Measurements from ENCODE around the gene HOXA1. TPM values are rescaled to one million over a fixed set of nuclear protein-coding genes. Genes with fewer than 3 reads are reported as not detected.
A peak's percentile ranks its signal among the peaks of the same experiment; 100 is the strongest.

The HOXA1 gene
- total RNA-seq, 1 donor from 2014 or later: 0.16 TPM

- Mint-ChIP-seq H3K9me3 (no peaks in the 10 kb centered on the region), H3K27me3 (ENCODE audit: low read depth) (peaks cover 42% of the 10 kb centered on the region), H3K27ac (no peak overlapping the region), H3K4me1 (ENCODE audit: low read depth) (peaks cover 12% of the 10 kb centered on the region), H3K36me3 (ENCODE audit: low read depth) (no peaks in the 10 kb centered on the region), H3K4me3 (ENCODE audit: low read depth) (no peak overlapping the region)
- intact Hi-C loops (cut with micrococcal nuclease): no loop called here
- no peak for DNase-seq (ENCODE audit: low spot score)
Observed at GRCh38 chr7:27138985-27139333, 43.2 kb upstream of the HOXA1 start.

GRCh38 chr7:27138472-27138871 lies 42.7 kb upstream of the HOXA1 start:
- DNase-seq (ENCODE audit: low spot score): no peak
- no peaks in the 10 kb centered on the region for H3K9me3 Mint-ChIP-seq
- peaks cover 14% of the 10 kb centered on the region for H3K4me1 Mint-ChIP-seq (ENCODE audit: low read depth)
- no peak overlapping the region for H3K27ac Mint-ChIP-seq
- H3K36me3 Mint-ChIP-seq (ENCODE audit: low read depth): no peaks in the 10 kb centered on the region
- H3K4me3 Mint-ChIP-seq (ENCODE audit: low read depth): no peak overlapping the region
- intact Hi-C loops (cut with micrococcal nuclease): no loop called here
- peaks cover 46% of the 10 kb centered on the region for H3K27me3 Mint-ChIP-seq (ENCODE audit: low read depth)

- H3K9me3 Mint-ChIP-seq: no peaks in the 10 kb centered on the region
- intact Hi-C loops (cut with micrococcal nuclease): no loop called here
- no peaks in the 10 kb centered on the region for H3K36me3 Mint-ChIP-seq (ENCODE audit: low read depth)
- H3K27me3 Mint-ChIP-seq (ENCODE audit: low read depth): peaks cover 51% of the 10 kb centered on the region
- H3K4me1 Mint-ChIP-seq (ENCODE audit: low read depth): peaks cover 14% of the 10 kb centered on the region
- no peak for DNase-seq (ENCODE audit: low spot score)
- H3K27ac Mint-ChIP-seq: no peak overlapping the region
- no peak overlapping the region for H3K4me3 Mint-ChIP-seq (ENCODE audit: low read depth)
Observed at GRCh38 chr7:27137640-27138315, 42.0 kb upstream of the HOXA1 start.

GRCh38 chr7:27134392-27134791 lies 38.6 kb upstream of the HOXA1 start:
- H3K4me3 Mint-ChIP-seq (ENCODE audit: low read depth): no peak overlapping the region
- no peaks in the 10 kb centered on the region for H3K36me3 Mint-ChIP-seq (ENCODE audit: low read depth)
- H3K27me3 Mint-ChIP-seq (ENCODE audit: low read depth): peaks cover 60% of the 10 kb centered on the region
- intact Hi-C loops (cut with micrococcal nuclease): loop anchor here (5.0 kb wide), 1 partner anchor 37 kb away; the partner anchor contains the start of gene HOXA1
- no peak for DNase-seq (ENCODE audit: low spot score)
- H3K9me3 Mint-ChIP-seq: no peaks in the 10 kb centered on the region
- H3K27ac Mint-ChIP-seq: no peak overlapping the region
- peaks cover 14% of the 10 kb centered on the region for H3K4me1 Mint-ChIP-seq (ENCODE audit: low read depth)

GRCh38 chr7:27133409-27134231 lies 37.8 kb upstream of the HOXA1 start:
- Mint-ChIP-seq H3K4me1 (ENCODE audit: low read depth) (peaks cover 14% of the 10 kb centered on the region), H3K27ac (no peak overlapping the region), H3K4me3 (ENCODE audit: low read depth) (no peak overlapping the region), H3K36me3 (ENCODE audit: low read depth) (no peaks in the 10 kb centered on the region), H3K9me3 (no peaks in the 10 kb centered on the region), H3K27me3 (ENCODE audit: low read depth) (peaks cover 65% of the 10 kb centered on the region)
- intact Hi-C loops (cut with micrococcal nuclease): loop anchor here (5.0 kb wide), 1 partner anchor 36 kb away; the partner anchor contains the start of gene HOXA1
- DNase-seq (ENCODE audit: low spot score): no peak

- Mint-ChIP-seq H3K4me1 (ENCODE audit: low read depth) (peaks cover 14% of the 10 kb centered on the region), H3K27ac (no peak overlapping the region), H3K9me3 (no peaks in the 10 kb centered on the region), H3K36me3 (ENCODE audit: low read depth) (no peaks in the 10 kb centered on the region), H3K27me3 (ENCODE audit: low read depth) (peaks cover 63% of the 10 kb centered on the region), H3K4me3 (ENCODE audit: low read depth) (no peak overlapping the region)
- no peak for DNase-seq (ENCODE audit: low spot score)
- intact Hi-C loops (cut with micrococcal nuclease): loop anchor here (5.0 kb wide), 1 partner anchor 36 kb away; the partner anchor contains the start of gene HOXA1
Observed at GRCh38 chr7:27132978-27133377, 37.2 kb upstream of the HOXA1 start.

- Mint-ChIP-seq H3K27me3 (ENCODE audit: low read depth) (peaks cover 62% of the 10 kb centered on the region), H3K4me1 (ENCODE audit: low read depth) (peaks cover 14% of the 10 kb centered on the region), H3K27ac (no peak overlapping the region), H3K4me3 (ENCODE audit: low read depth) (no peak overlapping the region), H3K36me3 (ENCODE audit: low read depth) (no peaks in the 10 kb centered on the region), H3K9me3 (no peaks in the 10 kb centered on the region)
- intact Hi-C loops (cut with micrococcal nuclease): loop anchor here (5.0 kb wide), 1 partner anchor 35 kb away; the partner anchor contains the start of gene HOXA1
- DNase-seq (ENCODE audit: low spot score): no peak
Observed at GRCh38 chr7:27132214-27132613, 36.4 kb upstream of the HOXA1 start.

- Mint-ChIP-seq H3K27me3 (ENCODE audit: low read depth) (peaks cover 63% of the 10 kb centered on the region), H3K27ac (no peak overlapping the region), H3K36me3 (ENCODE audit: low read depth) (no peaks in the 10 kb centered on the region), H3K4me1 (ENCODE audit: low read depth) (peaks cover 14% of the 10 kb centered on the region), H3K4me3 (ENCODE audit: low read depth) (peak overlapping the region; percentile 59), H3K9me3 (no peaks in the 10 kb centered on the region)
- intact Hi-C loops (cut with micrococcal nuclease): loop anchor here (5.0 kb wide), 1 partner anchor 34 kb away; the partner anchor contains the start of gene HOXA1
- DNase-seq (ENCODE audit: low spot score): no peak
Observed at GRCh38 chr7:27131390-27131819, 35.6 kb upstream of the HOXA1 start.

GRCh38 chr7:27130540-27131389 lies 35.0 kb upstream of the HOXA1 start, which contains the start of gene HOXA4:
Gene HOXA4 (minus strand): TSS chr7:27130757. CDS start chr7:27130733, 24 bp downstream.
- no peak within 1 kb of the TSS for H3K27ac Mint-ChIP-seq
- peak; percentile 67 for DNase-seq (ENCODE audit: low spot score)
- intact Hi-C loops (cut with micrococcal nuclease): loop anchor here (5.0 kb wide), 1 partner anchor 33 kb away; the partner anchor contains the start of gene HOXA1
- H3K4me1 Mint-ChIP-seq (ENCODE audit: low read depth): peaks cover 14% of the 10 kb centered on the region
- peak within 1 kb of the TSS; percentile 59 for H3K4me3 Mint-ChIP-seq (ENCODE audit: low read depth)
- H3K27me3 Mint-ChIP-seq (ENCODE audit: low read depth): peaks cover 62% of the 10 kb centered on the region
- H3K9me3 Mint-ChIP-seq: no peaks in the 10 kb centered on the region
- no peaks in the 10 kb centered on the region for H3K36me3 Mint-ChIP-seq (ENCODE audit: low read depth)

GRCh38 chr7:27129729-27130539 lies 34.1 kb upstream of the HOXA1 start:
- no peak overlapping the region for H3K4me3 Mint-ChIP-seq (ENCODE audit: low read depth)
- intact Hi-C loops (cut with micrococcal nuclease): loop anchor here (5.0 kb wide), 1 partner anchor 33 kb away; the partner anchor contains the start of gene HOXA1
- peaks cover 59% of the 10 kb centered on the region for H3K27me3 Mint-ChIP-seq (ENCODE audit: low read depth)
- no peak for DNase-seq (ENCODE audit: low spot score)
- H3K9me3 Mint-ChIP-seq: no peaks in the 10 kb centered on the region
- H3K27ac Mint-ChIP-seq: no peak overlapping the region
- H3K36me3 Mint-ChIP-seq (ENCODE audit: low read depth): no peaks in the 10 kb centered on the region
- peaks cover 11% of the 10 kb centered on the region for H3K4me1 Mint-ChIP-seq (ENCODE audit: low read depth)

- H3K4me3 Mint-ChIP-seq (ENCODE audit: low read depth): no peak overlapping the region
- H3K36me3 Mint-ChIP-seq (ENCODE audit: low read depth): no peaks in the 10 kb centered on the region
- H3K27me3 Mint-ChIP-seq (ENCODE audit: low read depth): peaks cover 54% of the 10 kb centered on the region
- no peak overlapping the region for H3K27ac Mint-ChIP-seq
- no peaks in the 10 kb centered on the region for H3K9me3 Mint-ChIP-seq
- intact Hi-C loops (cut with micrococcal nuclease): no loop called here
- peaks cover 3% of the 10 kb centered on the region for H3K4me1 Mint-ChIP-seq (ENCODE audit: low read depth)
- DNase-seq (ENCODE audit: low spot score): no peak
Observed at GRCh38 chr7:27128776-27129728, 33.3 kb upstream of the HOXA1 start.

Measured in activated T-helper 2 cell treated with anti-CD3 and anti-CD28 coated beads, Interferon-gamma antibody, Interleukin-2, Interleukin-4, amounts not matched to agents 10 μg/mL and 5 μg/mL and 100 μg/mL, durations not matched to agents 14 hours and 24 hours and 36 hours (primary cell).